Endodermal cell (in vitro differentiated cells): ENCODE results near the gene CPT1A. TPM values are rescaled to one million over a fixed set of nuclear protein-coding genes. Genes with fewer than 3 reads are reported as not detected.

Source experiments
- DNase-seq: peaks from one replicate; pipeline ENCODE4 v3.0.0-alpha.2; 2017
- H3K27ac ChIP-seq: 2 replicates; pipeline ENCODE4 v1.5.1; 2013; ENCODE audit warnings: mild to moderate bottlenecking, low read depth, low read length, moderate library complexity
- H3K27me3 ChIP-seq: 2 replicates; pipeline ENCODE4 v1.6.1; 2013; ENCODE audit warnings: mild to moderate bottlenecking, low read length, moderate library complexity; ENCODE audit not compliant: insufficient read depth, control insufficient read depth, poor library complexity, severe bottlenecking
- H3K36me3 ChIP-seq: 2 replicates; pipeline ENCODE4 v1.7.0; 2013; ENCODE audit warnings: mild to moderate bottlenecking, low read length, moderate library complexity; ENCODE audit not compliant: control insufficient read depth, insufficient read depth
- H3K4me1 ChIP-seq: one replicate; pipeline ENCODE4 v1.7.0; 2013; ENCODE audit warnings: low read length; ENCODE audit not compliant: control insufficient read depth, insufficient read depth
- H3K4me3 ChIP-seq: 2 replicates; pipeline ENCODE4 v1.5.1; 2013; ENCODE audit warnings: mild to moderate bottlenecking, low read length, moderate library complexity
- H3K9ac ChIP-seq: 2 replicates; pipeline ENCODE4 v1.6.1; 2013; ENCODE audit warnings: mild to moderate bottlenecking, low read length, moderate library complexity; ENCODE audit not compliant: poor library complexity, severe bottlenecking; ENCODE audit errors: extremely low read depth
- H3K9me3 ChIP-seq: 2 replicates; pipeline ENCODE4 v1.6.1; 2013; ENCODE audit warnings: mild to moderate bottlenecking, low read length, moderate library complexity; ENCODE audit not compliant: control insufficient read depth
- H3K27ac Mint-ChIP-seq: 2 replicates; pipeline ENCODE4 v1.8.0; 2020; ENCODE audit warnings: mixed read lengths
- H3K27me3 Mint-ChIP-seq: 2 replicates; pipeline ENCODE4 v1.8.0; 2021; ENCODE audit warnings: mild to moderate bottlenecking, mixed read lengths; ENCODE audit not compliant: insufficient read depth
- H3K36me3 Mint-ChIP-seq: 2 replicates; pipeline ENCODE4 v1.8.0; 2020; ENCODE audit warnings: low read depth, mixed read lengths
- H3K4me1 Mint-ChIP-seq: 2 replicates; pipeline ENCODE4 v1.8.0; 2020; ENCODE audit warnings: mixed read lengths
- H3K4me3 Mint-ChIP-seq: 2 replicates; pipeline ENCODE4 v1.8.0; 2020; ENCODE audit warnings: mild to moderate bottlenecking, moderate library complexity, mixed read lengths
- H3K9me3 Mint-ChIP-seq: 2 replicates; pipeline ENCODE4 v1.8.0; 2020; ENCODE audit warnings: mild to moderate bottlenecking, mixed read lengths
- WGBS, 2 experiments: methylation state at CpG; one replicate each; pipeline versions ENCODE4 v1.1.5 to v1.1.7; 2013; ENCODE audit warnings: missing lambda C conversion rate in 2 of 2, mixed read lengths in 1 of 2; ENCODE audit not compliant: insufficient coverage in 1 of 2, insufficient read length in 1 of 2; 5-methylcytosine and 5-hydroxymethylcytosine counted together
- total RNA-seq, 2 donors: library from RNA; stranded (reverse); fragmentation: NEBNext Ultra II Directional in 1 of 2; extraction: Animal tissue kit (Norgen Biotek cat#: 25700) in 1 of 2; gene quantifications; 2 replicates in 1 of 2; 3 replicates in 1 of 2; pipeline ENCODE4 v1.2.1, GENCODE V29; 2021
- TF ChIP-seq, protein P1 (sequence below): fragments of 200-600 bp; sonication (generic); conservative IDR thresholded peaks from 2 replicates; pipeline ENCODE4 v1.5.0; 2021; ENCODE audit warnings: antibody characterized with exemption, mild to moderate bottlenecking

Gene CPT1A
- total RNA-seq, 2 donors from 2014 or later: 3.3 to 7.3 TPM

DNA sequence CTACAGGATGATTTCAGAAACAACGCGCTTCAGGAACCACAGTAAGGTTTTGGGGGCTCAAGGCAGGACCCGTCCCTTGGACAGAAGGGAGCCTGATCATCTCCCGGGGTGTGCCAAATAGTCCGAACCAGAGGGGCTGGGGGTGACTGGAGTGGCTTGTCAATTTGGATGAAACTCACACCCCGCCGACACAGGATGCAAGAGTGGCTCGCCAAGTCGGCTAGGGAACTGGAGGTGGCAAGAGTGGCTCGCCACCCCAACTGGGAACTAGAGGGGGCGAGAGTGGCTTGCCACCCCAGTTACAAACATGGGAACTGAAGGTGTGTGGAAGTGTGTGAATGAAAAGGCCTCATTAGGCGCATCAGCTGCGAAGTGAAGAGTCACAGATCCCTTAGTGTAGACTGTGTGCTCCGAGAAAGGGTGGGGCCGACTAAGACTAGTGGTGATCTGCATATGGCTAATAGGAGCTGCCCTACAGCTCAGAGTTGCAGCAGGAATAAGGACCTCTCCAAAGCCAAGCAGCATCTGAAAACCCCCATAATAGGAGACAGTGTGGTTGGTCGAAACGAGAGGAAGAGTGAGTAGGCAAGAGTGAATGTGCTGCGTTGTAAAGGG, 26.6 kb upstream of the CPT1A start:
- Histone ChIP-seq H3K27ac (no peak overlapping the region), H3K4me3 (no peak overlapping the region), H3K9ac (no peak overlapping the region), H3K4me1 (peaks cover 4% of the 10 kb centered on the region), H3K27me3 (no peaks in the 10 kb centered on the region), H3K36me3 (no peaks in the 10 kb centered on the region), H3K9me3 (peaks cover 8% of the 10 kb centered on the region)
- Mint-ChIP-seq H3K4me1 (peaks cover 43% of the 10 kb centered on the region), H3K27ac (no peak overlapping the region), H3K4me3 (no peak overlapping the region), H3K36me3 (no peaks in the 10 kb centered on the region), H3K27me3 (no peaks in the 10 kb centered on the region), H3K9me3 (peaks cover 9% of the 10 kb centered on the region)
- TF ChIP-seq, protein P1, sequence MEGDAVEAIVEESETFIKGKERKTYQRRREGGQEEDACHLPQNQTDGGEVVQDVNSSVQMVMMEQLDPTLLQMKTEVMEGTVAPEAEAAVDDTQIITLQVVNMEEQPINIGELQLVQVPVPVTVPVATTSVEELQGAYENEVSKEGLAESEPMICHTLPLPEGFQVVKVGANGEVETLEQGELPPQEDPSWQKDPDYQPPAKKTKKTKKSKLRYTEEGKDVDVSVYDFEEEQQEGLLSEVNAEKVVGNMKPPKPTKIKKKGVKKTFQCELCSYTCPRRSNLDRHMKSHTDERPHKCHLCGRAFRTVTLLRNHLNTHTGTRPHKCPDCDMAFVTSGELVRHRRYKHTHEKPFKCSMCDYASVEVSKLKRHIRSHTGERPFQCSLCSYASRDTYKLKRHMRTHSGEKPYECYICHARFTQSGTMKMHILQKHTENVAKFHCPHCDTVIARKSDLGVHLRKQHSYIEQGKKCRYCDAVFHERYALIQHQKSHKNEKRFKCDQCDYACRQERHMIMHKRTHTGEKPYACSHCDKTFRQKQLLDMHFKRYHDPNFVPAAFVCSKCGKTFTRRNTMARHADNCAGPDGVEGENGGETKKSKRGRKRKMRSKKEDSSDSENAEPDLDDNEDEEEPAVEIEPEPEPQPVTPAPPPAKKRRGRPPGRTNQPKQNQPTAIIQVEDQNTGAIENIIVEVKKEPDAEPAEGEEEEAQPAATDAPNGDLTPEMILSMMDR: no peak
- WGBS, 2 experiments: 87% methylated on average over 14 to 18 of the region's 18 CpGs
- no peak for DNase-seq

DNA sequence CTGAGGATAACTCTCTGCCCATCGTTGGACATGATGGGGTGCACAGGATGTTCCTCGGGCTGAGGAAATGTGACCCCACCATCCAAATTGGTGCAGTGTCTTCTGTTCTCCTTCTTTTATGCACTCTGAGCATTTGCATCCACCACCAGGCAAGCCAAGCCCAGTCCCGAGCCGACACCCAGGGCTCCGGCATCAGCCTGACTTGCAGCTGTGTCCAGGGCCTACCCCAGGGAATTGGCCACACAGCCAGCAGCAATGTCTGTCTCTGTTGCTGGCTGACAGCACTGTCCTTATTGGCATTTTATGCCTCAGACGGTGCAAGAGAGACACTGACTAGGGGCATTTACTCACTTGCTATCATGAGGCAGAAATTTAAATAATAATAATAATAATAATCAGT, 25.4 kb upstream of the CPT1A start:
- Mint-ChIP-seq H3K36me3 (peaks cover 4% of the 10 kb centered on the region), H3K4me1 (peaks cover 31% of the 10 kb centered on the region), H3K27ac (no peak overlapping the region), H3K27me3 (no peaks in the 10 kb centered on the region), H3K9me3 (peaks cover 17% of the 10 kb centered on the region), H3K4me3 (no peak overlapping the region)
- Histone ChIP-seq H3K9ac (no peak overlapping the region), H3K27ac (no peak overlapping the region), H3K4me3 (no peak overlapping the region), H3K4me1 (no peaks in the 10 kb centered on the region), H3K9me3 (peaks cover 8% of the 10 kb centered on the region), H3K36me3 (no peaks in the 10 kb centered on the region), H3K27me3 (no peaks in the 10 kb centered on the region)
- TF ChIP-seq, protein P1: no peak
- no peak for DNase-seq
- WGBS, 2 experiments: 90 to 95% methylated on average over 2 to 6 of the region's 6 CpGs

DNA sequence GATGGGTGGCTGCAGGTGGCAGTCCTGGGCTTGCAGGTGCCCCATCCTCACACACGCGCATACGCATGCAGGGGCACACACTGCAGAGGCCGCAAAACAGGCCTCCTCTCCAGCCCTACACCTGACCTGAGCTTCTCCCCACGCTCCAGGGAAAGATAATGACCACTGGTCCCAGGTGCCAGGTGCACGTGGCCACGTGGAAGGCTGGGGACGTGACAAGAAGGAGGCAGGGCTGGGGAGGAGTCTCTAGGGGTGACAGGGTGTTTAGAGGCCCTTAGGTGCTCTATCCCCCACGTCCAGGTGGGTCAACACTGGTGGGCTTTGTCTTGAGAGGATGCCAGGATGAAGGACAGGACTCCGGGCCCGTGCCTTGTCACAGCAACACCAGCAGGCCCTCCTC, 23.5 kb upstream of the CPT1A start:
- 81 to 93% methylated on average over 3 to 11 of the region's 11 CpGs for WGBS, 2 experiments
- H3K4me3 ChIP-seq: no peak overlapping the region

More for the DNA sequence above, 23.5 kb upstream of the CPT1A start:
- Mint-ChIP-seq H3K27me3 (no peaks in the 10 kb centered on the region), H3K27ac (no peak overlapping the region), H3K36me3 (peaks cover 4% of the 10 kb centered on the region), H3K4me3 (no peak overlapping the region), H3K9me3 (peaks cover 26% of the 10 kb centered on the region), H3K4me1 (peaks cover 22% of the 10 kb centered on the region)
- TF ChIP-seq, protein P1: no peak
- H3K9me3 ChIP-seq: peaks cover 8% of the 10 kb centered on the region
- no peak for DNase-seq
- no peaks in the 10 kb centered on the region for H3K36me3 ChIP-seq
- H3K9ac ChIP-seq: no peak overlapping the region
- H3K27me3 ChIP-seq: no peaks in the 10 kb centered on the region
- no peak overlapping the region for H3K27ac ChIP-seq
- H3K4me1 ChIP-seq: no peaks in the 10 kb centered on the region
